GM18505 (cell line): ENCODE measurements around the gene PHACTR3.

Experiments used
- ATAC-seq: cut with Tn5 transposase; IDR thresholded peaks from one replicate; pipeline ENCODE4 v1.9.1; 2021; ENCODE audit not compliant: unreplicated experiment
- POLR2A ChIP-seq: IDR thresholded peaks from 4 replicates; pipeline ENCODE4 v1.6.1; 2011; ENCODE audit warnings: borderline replicate concordance; ENCODE audit not compliant: insufficient read depth, insufficient read length; ENCODE audit errors: extremely low read depth

PHACTR3 gene

DNA sequence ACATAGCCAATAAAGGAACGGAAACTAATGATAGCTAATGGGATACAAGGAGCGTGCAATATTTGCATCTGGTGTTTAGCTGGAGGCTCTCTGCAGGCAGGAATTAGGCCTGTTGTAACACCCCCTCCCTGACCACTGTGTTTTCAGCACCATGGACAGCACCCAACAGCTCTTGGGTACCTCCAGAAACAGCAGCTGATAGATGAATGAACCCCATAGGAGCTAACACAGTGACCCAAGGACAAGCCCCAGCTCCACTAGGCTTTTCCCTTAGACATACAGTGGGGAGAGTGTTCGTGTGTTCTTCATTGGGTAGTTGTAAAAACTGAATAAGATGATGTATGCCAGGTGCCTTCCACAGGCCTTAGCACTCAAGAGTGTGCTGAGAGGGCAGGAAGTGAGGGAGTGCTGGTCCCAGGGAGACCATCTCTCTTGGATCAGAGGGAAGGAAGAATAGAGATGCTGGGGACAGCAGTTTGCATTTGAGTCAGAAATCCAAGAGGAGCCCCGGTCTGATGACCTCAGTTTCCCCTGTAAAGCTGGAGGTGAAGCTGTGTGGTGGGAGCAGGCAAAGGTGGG is 161.3 kb downstream of the PHACTR3 start:
- no peak for ATAC-seq
- TF ChIP-seq POLR2A: no peak

DNA sequence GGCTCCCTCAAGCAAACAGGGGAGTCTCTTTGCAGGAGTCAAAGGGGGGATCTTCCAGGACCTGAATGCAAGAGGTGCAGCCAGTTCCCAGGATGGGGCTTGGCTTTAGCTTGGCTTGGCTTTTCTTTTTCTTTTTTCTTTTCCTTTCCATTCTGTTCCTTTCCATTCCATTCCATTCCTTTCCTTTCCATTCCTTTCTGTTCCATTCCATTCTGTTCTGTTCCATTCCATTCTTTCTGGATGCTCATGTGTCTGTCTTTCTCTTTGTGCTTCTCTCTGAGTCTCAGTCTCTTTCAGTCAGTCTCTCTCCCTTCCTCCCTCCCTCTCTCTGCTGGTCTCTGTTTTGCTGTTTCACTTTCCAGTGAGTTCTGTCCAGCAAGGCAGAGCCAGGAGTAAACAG is 163.3 kb downstream of the PHACTR3 start:
- no peak for ATAC-seq
- TF ChIP-seq POLR2A: no peak

DNA sequence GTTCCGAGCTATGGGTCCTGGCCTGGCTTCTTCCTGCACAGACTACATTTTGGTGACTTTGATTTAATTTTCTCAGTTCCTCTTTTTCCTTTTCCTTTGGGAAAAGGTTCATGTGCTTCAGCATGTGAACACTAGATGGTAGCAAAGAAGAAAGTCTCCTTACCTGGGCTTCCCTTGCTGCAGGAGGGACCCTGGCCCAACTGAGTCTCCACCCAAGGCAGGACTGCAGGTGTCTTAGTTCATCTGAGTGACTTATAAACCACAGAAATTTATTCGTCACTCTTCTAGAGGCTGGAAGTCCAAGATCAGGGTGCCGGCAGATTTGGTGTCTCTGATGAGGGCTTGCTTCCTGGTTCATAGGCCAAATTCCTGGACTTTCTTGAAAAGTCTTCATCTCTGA is 165.9 kb downstream of the PHACTR3 start:
- TF ChIP-seq POLR2A: no peak
- no peak for ATAC-seq

DNA sequence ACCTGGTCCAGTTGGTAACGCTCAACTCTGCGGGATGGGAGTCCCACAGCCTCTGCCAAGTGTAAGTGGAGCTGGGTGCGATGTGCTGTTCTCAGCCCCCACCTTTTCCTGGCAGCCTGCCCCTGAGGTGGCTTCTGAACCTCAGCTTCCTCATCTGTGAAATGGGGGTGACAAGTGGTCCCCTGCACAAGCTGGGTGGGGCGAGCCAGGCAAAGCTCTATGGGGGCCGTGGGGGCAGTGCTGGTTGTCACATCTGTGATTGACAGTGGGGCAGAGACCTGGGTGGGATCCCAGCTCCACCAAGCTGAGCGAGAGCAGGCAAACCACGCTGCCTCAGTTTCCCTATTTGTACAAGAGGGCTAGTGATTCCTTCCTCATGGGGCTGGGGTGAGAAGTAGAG is 166.5 kb downstream of the PHACTR3 start:
- no peak for TF ChIP-seq POLR2A
- no peak for ATAC-seq

DNA sequence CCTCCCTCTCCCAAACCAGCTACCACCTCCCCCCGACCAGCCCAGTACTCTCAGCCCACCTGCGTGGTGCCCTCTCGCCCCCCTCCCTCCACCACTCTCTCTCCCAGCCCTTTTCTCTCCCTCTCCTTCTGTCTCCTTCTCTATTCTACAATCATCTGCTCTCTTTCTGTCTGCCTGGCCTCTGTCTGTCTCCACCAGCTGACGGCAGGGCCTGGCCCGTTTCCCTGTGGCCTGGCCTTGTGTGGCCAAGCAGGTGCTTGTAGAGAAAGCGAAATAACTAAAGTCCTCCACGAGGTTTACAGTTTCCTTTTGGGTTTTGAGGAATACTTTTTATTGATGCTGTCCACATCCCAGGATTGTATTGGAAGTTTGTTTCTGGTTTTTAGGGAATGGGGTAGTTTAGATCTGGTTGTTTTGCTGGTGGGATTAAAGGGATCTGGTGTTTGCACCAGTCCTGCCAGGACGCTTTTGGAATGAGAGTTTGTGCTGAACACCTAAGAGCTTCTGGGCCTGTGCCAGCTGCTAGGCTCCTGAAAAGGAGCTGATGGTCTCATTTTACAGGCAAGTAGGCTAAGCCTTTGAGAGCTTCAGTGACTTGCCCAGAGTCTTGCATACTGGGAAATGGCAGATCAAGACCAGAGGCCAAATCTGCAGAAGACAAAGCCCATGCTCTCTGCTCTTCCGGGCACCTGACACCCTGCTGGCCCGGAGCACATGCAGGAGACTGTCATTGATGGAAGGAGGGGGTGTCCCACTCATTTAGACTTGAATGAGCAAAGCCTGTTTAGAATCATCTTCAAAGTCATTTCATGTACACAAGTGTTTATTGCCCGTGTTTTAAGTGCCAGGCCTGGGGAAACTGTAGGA is 167.4 kb downstream of the PHACTR3 start:
- no peak for TF ChIP-seq POLR2A

DNA sequence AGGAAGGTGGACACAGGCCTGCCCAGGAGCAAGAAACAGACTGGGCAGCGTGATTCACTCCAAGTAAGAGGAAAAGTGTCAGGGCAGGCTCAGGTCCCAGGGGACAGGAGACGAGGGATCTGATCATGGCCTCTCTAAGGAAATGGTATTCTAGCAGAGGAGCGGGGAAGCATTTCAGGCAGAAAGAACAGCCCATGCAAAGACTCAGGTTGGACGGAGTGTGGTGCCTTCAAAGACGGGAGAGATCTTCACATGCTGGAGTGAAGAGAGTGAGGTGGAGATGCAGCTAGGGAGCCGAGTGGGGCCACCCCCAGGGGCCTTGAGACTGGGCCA is 168.0 kb downstream of the PHACTR3 start:
- ATAC-seq: no peak
- TF ChIP-seq POLR2A: no peak

More for the DNA sequence above, 167.4 kb downstream of the PHACTR3 start:
- no peak for ATAC-seq

DNA sequence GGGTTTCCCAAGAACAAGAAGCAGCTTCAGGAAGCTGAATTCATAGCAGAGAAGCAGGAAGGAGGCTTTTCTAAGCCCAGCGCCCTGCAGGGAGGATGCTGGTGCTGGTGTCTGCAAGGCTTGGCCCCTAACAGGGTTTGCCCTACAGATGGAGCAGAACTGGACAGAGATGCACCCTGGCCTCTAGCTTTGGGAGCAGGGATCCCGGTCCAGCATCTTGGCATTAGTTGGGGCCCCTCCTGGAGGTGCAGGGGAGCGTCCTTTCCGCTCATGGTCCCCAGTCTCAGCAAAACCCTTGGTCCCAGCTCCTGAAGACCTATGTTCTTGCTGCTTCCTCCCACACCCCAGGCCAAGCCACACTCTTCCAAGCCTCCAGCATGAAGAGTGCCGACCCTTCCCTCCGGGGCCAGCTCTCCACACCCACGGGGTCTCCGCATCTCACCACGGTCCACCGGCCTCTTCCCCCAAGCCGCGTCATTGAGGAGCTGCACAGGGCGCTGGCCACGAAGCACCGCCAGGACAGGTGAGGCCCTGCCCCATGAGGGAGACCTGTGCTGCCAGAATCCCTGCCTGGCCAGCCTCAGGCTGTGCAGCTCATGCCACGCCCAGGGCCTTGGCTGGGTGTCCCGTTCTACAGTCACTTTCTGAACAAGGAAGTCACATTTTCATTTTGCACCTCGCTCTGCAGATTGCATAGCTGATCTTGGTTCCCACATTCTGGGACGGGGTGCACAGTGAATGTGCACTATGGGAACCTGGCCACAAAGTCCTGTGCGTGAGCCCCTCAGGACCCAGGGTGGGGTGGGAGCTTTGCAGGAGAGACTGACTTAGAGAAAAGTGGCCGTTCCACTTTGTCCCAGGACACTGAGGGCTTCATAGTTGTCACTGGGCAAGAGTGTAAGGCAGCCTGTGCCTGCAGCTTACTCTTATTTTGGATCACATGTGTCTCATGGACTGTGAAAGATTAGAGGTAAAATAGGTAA is 168.9 kb downstream of the PHACTR3 start:
- TF ChIP-seq POLR2A: no peak
- no peak for ATAC-seq

DNA sequence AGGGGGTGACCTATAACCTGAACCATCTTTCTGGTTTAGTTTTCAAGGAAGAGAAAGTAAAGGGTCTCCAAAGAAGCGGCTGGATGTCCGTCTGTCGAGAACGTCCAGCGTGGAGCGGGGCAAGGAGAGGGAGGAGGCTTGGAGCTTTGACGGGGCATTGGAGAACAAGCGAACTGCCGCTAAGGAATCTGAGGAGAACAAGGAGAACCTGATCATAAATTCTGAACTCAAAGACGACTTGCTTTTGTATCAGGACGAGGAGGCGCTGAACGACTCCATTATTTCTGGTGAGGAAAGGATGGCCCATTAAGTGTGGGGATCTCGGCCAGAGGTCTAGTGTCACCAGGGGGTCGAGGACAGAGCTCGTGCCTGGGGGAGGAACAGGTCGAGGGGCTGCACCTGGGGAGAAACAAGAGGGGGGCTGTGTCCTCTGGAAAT is 169.9 kb downstream of the PHACTR3 start:
- no peak for TF ChIP-seq POLR2A
- ATAC-seq: no peak

DNA sequence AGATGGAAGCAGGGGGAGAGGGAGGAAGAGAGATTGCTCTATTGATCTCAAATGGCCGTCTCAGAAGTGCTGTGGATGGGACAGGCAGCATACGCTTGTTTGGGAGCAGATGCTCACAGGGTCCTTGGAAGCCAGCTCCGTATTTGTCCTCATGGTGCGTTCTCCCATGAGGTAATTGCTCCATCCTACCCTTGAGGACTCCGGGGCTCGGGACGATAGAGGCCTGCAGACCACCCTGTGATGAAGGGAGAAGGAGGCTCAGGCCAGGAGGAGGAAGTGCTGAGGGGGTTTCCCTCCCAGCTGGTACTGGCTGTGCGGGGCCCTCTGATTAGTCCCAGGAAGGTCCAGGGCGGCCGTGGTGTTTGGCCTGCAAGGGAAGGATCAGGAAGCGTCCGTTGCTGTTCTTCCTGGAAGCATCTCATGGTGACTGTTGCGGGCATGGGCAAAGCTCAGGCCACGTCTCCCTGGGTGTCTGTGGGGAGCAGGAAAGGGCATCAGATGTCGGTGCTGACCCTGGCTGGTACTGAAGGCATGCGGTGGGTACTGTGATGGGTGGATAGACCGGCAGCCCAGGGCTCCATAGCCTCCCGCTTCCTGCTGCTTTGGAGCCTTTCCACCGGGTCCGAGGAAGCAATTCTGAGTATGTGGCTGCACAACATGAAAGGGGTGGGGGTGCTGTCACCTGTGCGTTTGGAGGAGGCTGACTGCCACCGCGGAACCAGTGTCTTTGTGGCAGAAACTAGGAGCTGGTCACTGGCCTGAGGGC is 170.8 kb downstream of the PHACTR3 start:
- no peak for ATAC-seq
- TF ChIP-seq POLR2A: no peak

DNA sequence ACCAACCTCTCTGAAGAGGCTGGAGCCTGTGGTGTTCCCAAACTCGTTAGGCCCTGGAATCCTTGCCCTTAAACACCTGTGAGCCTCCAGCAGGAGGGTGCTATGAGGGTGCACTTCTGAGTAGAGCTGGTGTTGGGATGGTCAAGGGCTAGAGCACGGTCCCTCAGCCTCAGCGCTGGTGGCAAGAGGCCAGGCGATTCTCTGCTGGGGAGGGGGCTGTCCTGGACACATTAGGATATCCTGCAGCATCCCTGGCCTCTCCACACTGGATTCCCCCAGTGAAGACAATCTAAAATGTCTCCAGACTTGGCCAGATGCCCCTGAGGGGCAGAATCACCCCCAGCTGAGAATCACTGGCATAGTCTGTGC is 171.3 kb downstream of the PHACTR3 start:
- no peak for TF ChIP-seq POLR2A
- no peak for ATAC-seq

DNA sequence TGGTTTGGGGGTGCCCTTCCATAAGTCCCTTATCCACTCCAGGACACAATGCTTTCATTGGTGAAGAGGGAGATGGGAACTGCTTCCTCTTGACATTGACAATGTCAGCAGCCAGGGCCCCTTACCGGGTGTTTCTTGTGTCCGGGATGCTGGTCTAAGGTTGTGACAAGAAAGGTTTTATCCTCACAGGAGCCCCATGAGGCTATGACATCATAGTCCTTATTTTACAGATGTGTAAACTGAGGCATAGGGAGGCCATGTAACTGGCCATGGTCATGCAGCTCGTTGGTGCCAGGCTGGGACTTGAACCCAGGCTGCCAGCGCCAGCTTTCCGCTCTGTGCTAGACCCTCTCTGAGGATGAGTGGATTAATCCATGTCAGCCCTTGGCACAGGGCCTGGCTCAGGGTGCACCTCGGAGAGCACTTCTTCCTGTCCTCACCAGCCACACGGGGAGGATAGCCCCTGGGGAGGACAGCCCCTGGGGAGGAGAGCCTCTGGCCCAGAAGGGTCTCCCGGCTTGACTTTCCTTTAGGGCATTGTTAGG is 171.8 kb downstream of the PHACTR3 start:
- TF ChIP-seq POLR2A: no peak
- ATAC-seq: no peak

DNA sequence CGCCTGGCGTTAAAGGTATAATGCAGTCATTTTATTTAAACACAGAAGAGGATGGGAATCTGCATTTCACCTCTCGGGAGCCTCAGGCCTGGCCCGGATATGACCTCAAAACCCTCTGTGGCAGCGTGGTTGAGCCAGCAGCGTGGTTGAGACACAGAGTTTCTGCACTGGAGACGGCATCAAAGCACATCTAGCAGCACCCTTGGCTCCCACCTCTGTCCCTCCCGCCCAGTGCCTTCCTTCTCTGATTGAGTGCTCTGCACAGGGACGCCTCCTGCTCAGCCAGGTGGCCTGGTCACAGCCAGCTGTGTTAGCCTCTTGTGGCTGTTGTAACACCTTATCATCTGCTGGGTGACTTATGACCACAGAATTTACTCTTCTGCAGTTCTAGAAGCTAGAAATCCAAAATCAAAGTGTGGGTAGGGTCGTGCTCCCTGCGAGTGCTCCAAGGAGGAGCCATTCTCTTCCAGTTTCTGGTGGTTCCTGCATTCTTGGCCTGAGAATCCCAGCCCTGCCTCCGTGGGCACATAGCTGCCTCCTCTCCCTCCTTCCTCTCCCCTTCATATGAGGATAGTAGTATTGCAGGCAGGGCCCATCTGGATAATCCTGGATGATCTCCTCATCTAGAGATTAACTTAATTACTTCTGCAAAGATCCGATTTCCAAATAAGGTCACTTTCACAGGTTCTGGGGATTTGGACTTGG is 172.4 kb downstream of the PHACTR3 start:
- no peak for TF ChIP-seq POLR2A
- ATAC-seq: no peak

DNA sequence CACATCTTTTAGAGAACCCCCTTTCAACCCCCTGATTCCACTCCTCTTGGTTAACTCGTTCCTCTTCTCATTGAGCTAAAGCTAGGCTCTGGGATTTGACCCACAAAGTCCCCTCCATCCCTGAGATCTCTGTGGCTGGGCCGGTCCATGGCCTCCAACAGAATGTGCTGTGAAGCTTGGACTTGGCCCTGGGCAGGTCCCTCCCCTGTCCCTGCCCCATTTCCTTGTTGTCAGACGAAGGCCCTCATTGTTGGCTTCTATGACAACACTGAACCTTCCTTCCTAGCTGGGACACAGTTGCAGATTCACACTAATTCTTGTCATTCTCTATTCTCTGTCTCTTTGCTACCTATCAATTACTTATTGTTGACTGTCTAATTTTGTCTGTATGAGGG is 173.0 kb downstream of the PHACTR3 start:
- no peak for ATAC-seq

More for the DNA sequence above, 173.0 kb downstream of the PHACTR3 start:
- no peak for TF ChIP-seq POLR2A
